ENCODE measurements around the gene SSH2. TPM values are rescaled to one million over a fixed set of nuclear protein-coding genes. Genes with fewer than 3 reads are reported as not detected.
A peak's percentile ranks its signal among the peaks of the same experiment; 100 is the strongest.

The SSH2 gene
- total and polyA plus RNA-seq, 2 of the 13 experiments (the other 11 are each of a cell fraction or from before 2014, with no cell fraction given) = 6.0 to 6.4 TPM

- TF ChIP-seq ETV5 (CRISPR knock-in tag; IDR thresholded peaks at IDR 0.05; ENCODE audit: borderline replicate concordance) (no peak), GFI1 (CRISPR knock-in tag; IDR thresholded peaks at IDR 0.05; ENCODE audit: borderline replicate concordance) (0 out of 2 replicates have a peak, but pooled peaks have one; percentile 24), SOX13 (IDR thresholded peaks at IDR 0.05) (no peak), SOX13 (CRISPR knock-in tag; conservative IDR thresholded peaks at IDR 0.05 in 1 of 2, IDR thresholded peaks at IDR 0.05 in 1 of 2) (0 out of 4 replicates have a peak, but pooled peaks of 1 of the 2 experiments have one; percentile 13), ZNF556 (CRISPR knock-in tag; IDR thresholded peaks at IDR 0.05; ENCODE audit: borderline replicate concordance) (no peak)
Observed at GRCh38 chr17:29742210-29742513, 187.9 kb downstream of the SSH2 start (continued).

GRCh38 chr17:29740017-29740416 lies 190.0 kb downstream of the SSH2 start:
- in situ Hi-C loops (cut with HindIII; ENCODE audit: extremely low pct_ligation_motif_present, low pct_unique_long_range_greater_than_20kb) = no loop called here
- ChIA-PET POLR2A (interaction anchor here (2.8 kb wide), 1 partner anchor 21 kb away, joined by 12 read pairs; no protein-coding TSS in a partner anchor), CTCF (ENCODE audit: low intra/inter-chr PET ratio, low total read pairs) (no interaction called here)
- H3K4me2 ChIP-seq (ENCODE audit: low read depth, low read length) = peak overlapping the region; percentile 60
- ATAC-seq (peak; percentile 94), DNase-seq (ENCODE audit: low spot score) (peak; percentile 90), FAIRE-seq (peak; percentile 100)
- peak overlapping the region in 1 of 3 experiments; percentile 5; a peak in 1 of 6 replicates for H3K4me3 ChIP-seq (replicated peaks in 1 of 3; ENCODE audit: insufficient read depth in 1 of 3, low read depth in 2 of 3, low read length in 3 of 3)
- H3K9ac ChIP-seq (ENCODE audit: insufficient read depth, low read depth, low read length) = 0 out of 2 replicates have a peak overlapping the region, but pooled peaks have one; percentile 35
- H2AFZ ChIP-seq (ENCODE audit: low read length) = no peak overlapping the region
- no peaks in the 10 kb centered on the region; the same call in 1 of the 2 replicates for H4K20me1 ChIP-seq (ENCODE audit: insufficient read depth, low read length)
- H3K4me1 ChIP-seq (ENCODE audit: insufficient read depth, low read length) = peaks cover 72% of the 10 kb centered on the region
- no peaks in the 10 kb centered on the region for H3K36me3 ChIP-seq (replicated peaks in 1 of 2; ENCODE audit: control insufficient read depth in 1 of 2, insufficient read depth in 2 of 2, low read length in 2 of 2)
- no peaks in the 10 kb centered on the region for H3K27me3 ChIP-seq (ENCODE audit: control insufficient read depth in 1 of 2, insufficient read depth in 2 of 2, low read length in 2 of 2)
- WGBS (ENCODE audit: low lambda C conversion rate) = 0% methylated on average over 2 of the region's 4 CpGs
- BruUV-seq (replicated peaks) = no TSS peak
- H3K9me3 ChIP-seq (ENCODE audit: low read length) = no peaks in the 10 kb centered on the region
- intact Hi-C loops (cut with micrococcal nuclease; ENCODE audit: unreplicated experiment) = no loop called here
- no peaks in the 10 kb centered on the region for H3K79me2 ChIP-seq (ENCODE audit: insufficient read depth, low read length)
- peak overlapping the region; percentile 65 for H3K27ac ChIP-seq (ENCODE audit: extremely low read length, insufficient read depth, low read length)
- TF ChIP-seq SP5 (CRISPR knock-in tag; IDR thresholded peaks at IDR 0.05; ENCODE audit: borderline replicate concordance, low read depth) (peak; percentile 18; the same call in 1 of the 2 replicates), HNRNPK (IDR thresholded peaks at IDR 0.05; ENCODE audit: low read depth, low read length, poor library complexity, severe bottlenecking) (no peak), ZNF564 (CRISPR knock-in tag; IDR thresholded peaks at IDR 0.05) (no peak; the same call in 1 of the 2 replicates), ARNTL (CRISPR knock-in tag; IDR thresholded peaks at IDR 0.05) (peak; percentile 51; the same call in 1 of the 2 replicates), IRF2 (CRISPR knock-in tag; IDR thresholded peaks at IDR 0.05) (peak; percentile 68; the same call in 1 of the 2 replicates), KMT2B (CRISPR knock-in tag; IDR thresholded peaks at IDR 0.05) (peak; percentile 49; the same call in 1 of the 2 replicates), ZSCAN29 (CRISPR knock-in tag; conservative IDR thresholded peaks at IDR 0.05) (peak; percentile 54; the same call in 1 of the 2 replicates), FOXJ3 (CRISPR knock-in tag; IDR thresholded peaks at IDR 0.05; ENCODE audit: borderline replicate concordance) (0 out of 2 replicates have a peak, but pooled peaks have one; percentile 73), ZNF234 (CRISPR knock-in tag; conservative IDR thresholded peaks at IDR 0.05) (no peak), ZNF430 (CRISPR knock-in tag; IDR thresholded peaks at IDR 0.05) (peak; percentile 79), FOXO1 (CRISPR knock-in tag; IDR thresholded peaks at IDR 0.05) (peak; percentile 83), LRRFIP1 (CRISPR knock-in tag; conservative IDR thresholded peaks at IDR 0.05) (no peak), KLF12 (CRISPR knock-in tag; IDR thresholded peaks at IDR 0.05; ENCODE audit: borderline replicate concordance) (no peak), NR3C1 (CRISPR knock-in tag; IDR thresholded peaks at IDR 0.05) (no peak), ETV6 (CRISPR knock-in tag; conservative IDR thresholded peaks at IDR 0.05) (no peak), ZNF543 (CRISPR knock-in tag; IDR thresholded peaks at IDR 0.05) (no peak), NFYC (CRISPR knock-in tag; IDR thresholded peaks at IDR 0.05) (no peak)
- TF ChIP-seq, protein P1, sequence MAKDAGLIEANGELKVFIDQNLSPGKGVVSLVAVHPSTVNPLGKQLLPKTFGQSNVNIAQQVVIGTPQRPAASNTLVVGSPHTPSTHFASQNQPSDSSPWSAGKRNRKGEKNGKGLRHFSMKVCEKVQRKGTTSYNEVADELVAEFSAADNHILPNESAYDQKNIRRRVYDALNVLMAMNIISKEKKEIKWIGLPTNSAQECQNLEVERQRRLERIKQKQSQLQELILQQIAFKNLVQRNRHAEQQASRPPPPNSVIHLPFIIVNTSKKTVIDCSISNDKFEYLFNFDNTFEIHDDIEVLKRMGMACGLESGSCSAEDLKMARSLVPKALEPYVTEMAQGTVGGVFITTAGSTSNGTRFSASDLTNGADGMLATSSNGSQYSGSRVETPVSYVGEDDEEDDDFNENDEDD (CRISPR knock-in tag; IDR thresholded peaks at IDR 0.05; ENCODE audit: borderline replicate concordance) = no peak

All from HepG2 (cell line).